Retinal pigment epithelial cell (primary cell): ENCODE data around the gene MYOF.

Source experiments
- DNase-seq: peaks from one replicate; pipeline ENCODE4 v3.0.0-alpha.2; 2010; ENCODE audit warnings: low read depth
- H3K4me3 ChIP-seq: 2 replicates; pipeline ENCODE4 v1.5.1; 2011; ENCODE audit warnings: mild to moderate bottlenecking, low read length, control low read depth, moderate library complexity
- TF ChIP-seq, protein P1 (sequence below): conservative IDR thresholded peaks from 2 replicates; pipeline ENCODE4 v1.5.1; 2011; ENCODE audit warnings: low read depth, low read length, control low read depth, inconsistent platforms

MYOF gene

DNA sequence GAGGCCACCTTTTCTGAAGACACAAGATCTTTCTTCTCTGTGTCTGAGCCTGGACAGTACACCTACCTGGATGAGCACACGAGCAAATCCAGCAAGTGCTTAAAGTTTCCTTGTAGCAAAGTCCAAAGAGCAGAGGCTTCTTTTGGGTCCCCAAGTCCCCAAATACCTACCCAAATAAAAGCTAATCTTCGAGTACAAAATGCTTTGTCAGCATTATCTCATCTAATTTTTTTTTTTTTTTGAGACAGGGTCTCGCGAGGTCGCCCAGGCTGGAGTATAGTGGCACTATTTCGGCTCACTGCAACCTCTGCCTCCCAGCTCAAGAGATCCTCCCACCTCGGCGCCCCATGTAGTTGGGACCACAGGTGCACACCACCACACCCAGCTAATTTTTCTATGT lies 24.6 kb downstream of the MYOF start:
- DNase-seq: no peak
- no peak overlapping the region for H3K4me3 ChIP-seq
- TF ChIP-seq, protein P1, sequence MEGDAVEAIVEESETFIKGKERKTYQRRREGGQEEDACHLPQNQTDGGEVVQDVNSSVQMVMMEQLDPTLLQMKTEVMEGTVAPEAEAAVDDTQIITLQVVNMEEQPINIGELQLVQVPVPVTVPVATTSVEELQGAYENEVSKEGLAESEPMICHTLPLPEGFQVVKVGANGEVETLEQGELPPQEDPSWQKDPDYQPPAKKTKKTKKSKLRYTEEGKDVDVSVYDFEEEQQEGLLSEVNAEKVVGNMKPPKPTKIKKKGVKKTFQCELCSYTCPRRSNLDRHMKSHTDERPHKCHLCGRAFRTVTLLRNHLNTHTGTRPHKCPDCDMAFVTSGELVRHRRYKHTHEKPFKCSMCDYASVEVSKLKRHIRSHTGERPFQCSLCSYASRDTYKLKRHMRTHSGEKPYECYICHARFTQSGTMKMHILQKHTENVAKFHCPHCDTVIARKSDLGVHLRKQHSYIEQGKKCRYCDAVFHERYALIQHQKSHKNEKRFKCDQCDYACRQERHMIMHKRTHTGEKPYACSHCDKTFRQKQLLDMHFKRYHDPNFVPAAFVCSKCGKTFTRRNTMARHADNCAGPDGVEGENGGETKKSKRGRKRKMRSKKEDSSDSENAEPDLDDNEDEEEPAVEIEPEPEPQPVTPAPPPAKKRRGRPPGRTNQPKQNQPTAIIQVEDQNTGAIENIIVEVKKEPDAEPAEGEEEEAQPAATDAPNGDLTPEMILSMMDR: no peak

DNA sequence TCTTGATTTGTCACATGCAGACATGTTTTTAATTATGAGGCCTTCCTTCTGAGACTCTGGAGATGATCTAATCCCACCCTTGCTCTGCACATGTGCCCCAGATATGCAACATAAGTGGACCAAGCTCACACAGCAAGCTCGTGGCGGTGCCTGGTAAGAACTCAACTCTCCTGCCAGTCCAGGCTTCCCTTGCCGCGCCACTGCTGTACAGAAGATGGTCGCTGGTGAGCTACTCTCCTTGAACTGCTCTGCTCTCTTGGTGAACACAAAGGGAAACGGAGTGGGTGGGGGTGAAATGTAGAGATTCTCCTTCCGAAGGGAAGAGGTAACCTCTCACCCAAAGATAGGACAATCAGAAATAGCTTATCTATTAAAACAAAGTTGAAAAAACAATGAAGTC lies 25.7 kb downstream of the MYOF start:
- TF ChIP-seq, protein P1: no peak
- no peak overlapping the region for H3K4me3 ChIP-seq
- no peak for DNase-seq

DNA sequence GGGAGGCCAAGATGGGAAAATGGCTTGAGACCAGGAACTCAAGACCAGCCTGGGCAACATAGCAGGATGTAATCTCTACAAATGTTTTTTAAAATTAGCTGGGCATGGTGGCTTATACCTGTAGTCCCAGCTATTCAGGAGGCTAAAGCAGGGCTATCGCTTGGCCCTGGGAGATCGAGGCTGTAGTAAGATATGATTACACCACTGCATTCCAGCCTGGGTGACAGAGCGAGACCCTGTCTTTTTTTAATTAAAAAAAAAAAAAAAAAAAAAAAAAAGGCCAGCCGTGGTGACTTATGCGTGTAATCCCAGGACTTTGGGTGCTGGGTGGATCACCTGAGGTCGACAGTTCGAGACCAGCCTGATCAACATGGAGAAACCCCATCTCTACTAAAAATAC lies 27.4 kb downstream of the MYOF start:
- H3K4me3 ChIP-seq: no peak overlapping the region
- TF ChIP-seq, protein P1: no peak
- no peak for DNase-seq

DNA sequence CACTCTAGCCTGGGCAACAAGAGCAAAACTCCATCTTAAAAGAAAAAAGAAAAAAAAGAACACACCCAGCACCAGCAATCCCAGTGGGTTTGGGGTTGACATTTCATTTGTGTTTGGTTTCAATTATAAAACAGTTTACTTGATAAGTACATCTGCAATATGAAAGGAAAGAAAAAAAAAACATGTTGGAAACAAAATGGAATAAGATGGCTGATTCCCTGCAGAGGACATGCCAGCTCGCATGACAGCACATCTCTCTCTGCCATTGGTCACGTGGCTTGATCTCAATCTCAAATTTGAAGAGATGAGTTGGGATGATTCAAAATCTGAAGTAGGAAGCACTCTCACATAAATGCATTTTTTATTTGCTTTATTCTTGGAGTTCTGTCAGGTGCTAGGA lies 28.0 kb downstream of the MYOF start:
- TF ChIP-seq, protein P1: no peak
- DNase-seq: no peak
- no peak overlapping the region for H3K4me3 ChIP-seq

DNA sequence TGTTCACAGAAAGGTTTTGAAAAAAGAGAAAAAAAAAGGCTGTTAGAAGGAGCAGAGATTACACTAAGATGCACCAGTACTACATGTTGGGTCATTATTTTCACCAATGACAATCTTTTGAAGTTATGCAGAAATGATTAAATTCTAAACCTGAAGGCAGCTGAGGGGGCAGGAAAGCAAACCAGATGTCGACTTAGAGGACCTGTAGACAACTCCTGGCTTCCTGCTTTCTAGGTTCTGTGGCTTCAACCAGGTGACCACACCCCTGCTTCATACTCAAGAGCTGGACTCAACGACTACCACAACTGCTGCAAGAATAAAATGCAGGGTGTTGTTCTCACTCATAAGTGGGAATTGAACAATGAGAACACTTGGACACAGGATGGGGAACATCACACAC lies 30.0 kb downstream of the MYOF start:
- TF ChIP-seq, protein P1: no peak
- DNase-seq: no peak
- H3K4me3 ChIP-seq: no peak overlapping the region

DNA sequence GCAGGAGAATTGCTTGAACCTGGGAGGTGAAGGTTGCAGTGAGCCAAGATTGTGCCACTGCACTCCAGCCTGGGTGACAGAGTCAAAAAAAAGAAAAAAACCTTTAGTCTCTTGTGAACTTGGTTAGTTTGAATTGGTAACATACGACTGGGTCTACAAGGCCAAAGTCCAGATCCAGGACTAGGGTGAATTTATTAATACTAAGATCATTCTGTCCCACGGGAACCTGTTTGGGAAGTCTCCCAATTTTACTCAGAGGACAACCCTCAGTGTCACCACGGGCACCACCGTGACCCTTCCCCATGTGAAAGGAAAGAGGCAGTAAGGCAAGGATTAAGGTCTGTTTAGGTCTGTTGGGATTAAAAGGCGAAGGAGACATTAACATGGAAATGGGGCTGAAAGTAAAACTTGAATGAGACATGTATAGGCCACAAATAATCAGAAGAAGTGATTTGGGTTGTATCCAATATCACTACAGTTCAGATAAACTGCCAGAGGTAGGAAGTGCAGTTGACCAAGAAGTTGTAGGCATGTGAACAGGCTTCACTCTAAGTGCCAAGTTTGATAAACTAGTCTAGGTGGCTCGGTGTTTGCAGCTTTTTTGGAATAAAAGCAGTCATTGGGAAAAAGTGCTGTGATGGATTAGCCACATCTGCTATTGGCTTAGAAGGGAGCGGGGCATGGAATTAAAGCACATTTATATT lies 30.7 kb downstream of the MYOF start:
- TF ChIP-seq, protein P1: no peak
- no peak overlapping the region for H3K4me3 ChIP-seq
- no peak for DNase-seq

DNA sequence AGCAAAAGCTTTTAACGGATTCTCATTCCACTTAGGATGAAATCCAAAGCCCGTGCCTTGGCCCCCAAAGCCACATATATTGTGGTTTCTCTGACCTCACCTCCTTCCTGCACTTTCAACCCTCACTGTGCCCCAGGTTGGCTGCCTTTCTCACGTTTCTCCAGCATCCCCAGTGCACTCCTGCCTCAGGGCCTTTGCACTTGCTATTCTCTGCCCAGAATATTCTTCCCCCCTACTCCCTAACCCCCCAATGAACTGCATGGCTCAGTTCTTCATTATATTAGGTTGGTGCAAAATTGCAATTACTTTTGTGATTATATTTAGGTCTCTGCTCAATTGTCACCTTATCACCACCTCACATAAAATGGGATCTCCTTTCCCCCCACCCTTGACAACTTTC lies 34.2 kb downstream of the MYOF start:
- DNase-seq: no peak
- TF ChIP-seq, protein P1: no peak
- H3K4me3 ChIP-seq: no peak overlapping the region
